Adrenal gland (tissue), 12 donors: ENCODE results near the gene KATNB1. TPM values are rescaled to one million over a fixed set of nuclear protein-coding genes. Genes with fewer than 3 reads are reported as not detected.

Experiments used
- DNase-seq, 7 donors: peaks; one replicate each; pipeline ENCODE4 v3.0.0-alpha.2; 2019 to 2020
- H3K27ac ChIP-seq, 5 donors: fragments of 200-600 bp; sonication (generic) in 4 of 5; 1 replicate in 3 of 5; 2 replicates in 2 of 5; pipeline versions ENCODE4 v1.5.1 to v1.8.0; 2016 to 2020; ENCODE audit warnings: mild to moderate bottlenecking in 1 of 5
- H3K27me3 ChIP-seq: fragments of 200-600 bp; 2 replicates; pipeline ENCODE4 v1.8.0; 2021
- H3K36me3 ChIP-seq, 2 donors: fragments of 200-600 bp; replicated peaks in 1 of 2; 1 replicate in 1 of 2; 2 replicates in 1 of 2; pipeline versions ENCODE4 v1.5.1 to v1.8.0; 2018 to 2022
- H3K4me1 ChIP-seq, 2 donors: fragments of 200-600 bp; replicated peaks in 1 of 2; 1 replicate in 1 of 2; 2 replicates in 1 of 2; pipeline versions ENCODE4 v1.5.1 to v1.8.0; 2018 to 2021
- H3K4me3 ChIP-seq, 4 donors: fragments of 200-600 bp; sonication (generic) in 3 of 4; one replicate each; pipeline ENCODE4 v1.5.1; 2016 to 2018
- H3K9me3 ChIP-seq, 3 donors: fragments of 200-600 bp; sonication (generic) in 1 of 3; replicated peaks in 1 of 3; 1 replicate in 2 of 3; 2 replicates in 1 of 3; pipeline versions ENCODE4 v1.5.1 to v1.8.0; 2016 to 2021
- POLR2A ChIP-seq, 2 donors: fragments of 450-650 bp; IDR thresholded peaks; one replicate each; pipeline ENCODE4 v1.6.1; 2017; ENCODE audit warnings: antibody characterized with exemption in 2 of 2, mild to moderate bottlenecking in 2 of 2, moderate library complexity in 1 of 2
- WGBS, 4 donors: extraction: QIAGEN DNeasy Blood & Tissue Kit in 2 of 4; methylation state at CpG; one replicate each; pipeline versions ENCODE4 v1.1.5 to v1.1.7; 2013 to 2017; 5-methylcytosine and 5-hydroxymethylcytosine counted together
- intact Hi-C, 2 donors: fragments of 100-400 bp; cut with DNase I; formaldehyde crosslinking; loops; one replicate each; pipeline versions ENCODE4 v1.14.1 to v1.15.0; 2022 to 2023
- polyA plus RNA-seq, 3 donors: library from polyadenylated mRNA; stranded (reverse); fragments of 200-250 nt in 2 of 3; fragments of 350-450 nt in 1 of 3; fragmentation: Illumina TruSeq in 1 of 3; extraction: RNeasy Lipid Tissue Mini Kit (QIAGEN cat#74804) in 1 of 3; gene quantifications; one replicate each; pipeline ENCODE4 v1.2.3, GENCODE V29; 2013 to 2014
- total RNA-seq, 9 donors: library from RNA; depleted of rRNA in 4 of 9; stranded (reverse); fragments of >200 nt in 4 of 9; fragments of 120-200 nt in 1 of 9; fragmentation: NEBNext Ultra II Directional in 1 of 9; extraction: Animal tissue kit (Norgen Biotek cat#: 25700) in 1 of 9; gene quantifications; one replicate each; pipeline versions ENCODE4 v1.1.0 to v1.2.4, GENCODE V29; 2013 to 2023
- TF ChIP-seq, protein P1 (sequence below), 6 experiments: fragments of 450-650 bp in 4 of 6; fragments of 200-600 bp in 2 of 6; sonication (generic) in 1 of 6; IDR thresholded peaks; 1 replicate in 5 of 6; 2 replicates in 1 of 6; pipeline versions ENCODE4 v1.5.1 to v1.8.0; 2016 to 2021; ENCODE audit warnings: antibody characterized with exemption in 6 of 6, mild to moderate bottlenecking in 2 of 6, moderate library complexity in 1 of 6
- donor health status: healthy with polysubstance abuse.
- donor health status: Bipolar disorder and iron deficiency.
- donor health status: DM: yes; HTN: yes; CAD: no.
- donor health status: DM: no; HTN: no; CAD: no.
- donor health status: DM: no; HTN: no; CAD: no.
- donor health status: DM: yes; HTN: yes; CAD: no.

The KATNB1 gene
- total and polyA plus RNA-seq, 12 donors, result 12.9 to 85.6 (median 21.0) TPM

DNA sequence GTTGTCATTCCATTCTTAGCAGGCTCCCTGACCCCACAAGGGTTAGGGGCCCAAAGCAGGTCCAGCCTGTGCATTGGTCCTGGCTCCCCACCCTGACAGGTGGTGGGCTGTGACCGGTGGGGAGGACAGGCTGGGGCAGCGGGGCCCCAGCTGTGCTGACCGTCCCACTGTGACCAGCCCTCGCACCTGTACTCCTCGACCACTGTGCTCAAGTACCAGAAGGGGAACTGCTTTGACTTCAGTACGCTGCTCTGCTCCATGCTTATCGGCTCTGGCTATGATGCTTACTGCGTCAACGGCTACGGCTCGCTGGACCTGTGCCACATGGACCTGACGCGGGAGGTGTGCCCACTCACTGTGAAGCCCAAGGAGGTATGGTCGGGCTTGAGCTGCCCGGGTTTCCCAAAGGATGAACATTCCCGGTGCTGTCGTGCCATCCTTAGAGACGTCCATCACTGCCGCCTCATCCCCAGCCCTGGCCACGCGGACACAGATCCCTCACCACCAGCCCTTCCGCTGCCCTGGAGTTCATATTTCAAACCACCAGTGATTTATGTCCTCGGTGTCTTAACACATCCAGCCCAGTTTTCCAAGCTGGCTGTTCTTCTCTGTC, 33.7 kb upstream of the KATNB1 start:
- intact Hi-C loops, result no loop called here
- Histone ChIP-seq H3K9me3 (no peaks in the 10 kb centered on the region), H3K27ac (peak overlapping the region in 2 of 5 donors; percentile 55 to 58), H3K4me1 (peaks cover 13% of the 10 kb centered on the region in 2 donors), H3K36me3 (no peaks in the 10 kb centered on the region), H3K4me3 (no peak overlapping the region), H3K27me3 (no peaks in the 10 kb centered on the region)
- 38 to 71% (median 55%) methylated on average over 8 to 23 of the region's 23 CpGs for WGBS, 4 donors
- no peak for TF ChIP-seq POLR2A (IDR thresholded peaks at IDR 0.05)
- DNase-seq, result peak in 6 of 7 donors; percentile 44 to 66 (median 61)

DNA sequence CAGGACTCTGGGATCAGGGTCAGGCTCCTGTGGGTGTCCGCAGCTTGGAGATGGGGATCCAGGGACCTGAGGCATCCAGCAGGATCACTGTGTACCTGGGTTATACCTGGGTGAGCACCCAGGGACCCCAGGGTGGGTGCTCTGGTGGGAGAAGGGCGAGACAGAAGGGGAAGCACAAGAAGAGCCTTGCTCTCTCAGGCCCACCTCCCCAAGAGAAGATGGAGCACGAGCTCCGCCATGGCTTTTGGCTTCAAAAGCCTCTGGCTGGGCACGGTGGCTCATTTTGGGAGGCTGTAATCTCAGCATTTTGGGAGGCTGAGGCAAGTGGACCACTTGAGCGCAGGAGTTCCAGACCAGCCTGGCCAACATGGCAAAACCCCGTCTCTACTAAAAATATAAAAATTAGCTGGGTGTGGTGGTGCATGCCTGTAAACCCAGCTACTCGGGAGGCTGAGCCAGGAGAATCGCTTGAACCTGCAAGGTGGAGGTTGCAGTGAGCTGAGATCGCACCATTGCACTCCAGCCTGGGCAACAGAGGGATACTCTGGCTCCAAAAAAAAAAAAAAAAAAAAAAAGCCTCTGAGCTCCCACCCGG, 32.1 kb upstream of the KATNB1 start:
- no peaks in the 10 kb centered on the region for H3K36me3 ChIP-seq
- TF ChIP-seq, protein P1, sequence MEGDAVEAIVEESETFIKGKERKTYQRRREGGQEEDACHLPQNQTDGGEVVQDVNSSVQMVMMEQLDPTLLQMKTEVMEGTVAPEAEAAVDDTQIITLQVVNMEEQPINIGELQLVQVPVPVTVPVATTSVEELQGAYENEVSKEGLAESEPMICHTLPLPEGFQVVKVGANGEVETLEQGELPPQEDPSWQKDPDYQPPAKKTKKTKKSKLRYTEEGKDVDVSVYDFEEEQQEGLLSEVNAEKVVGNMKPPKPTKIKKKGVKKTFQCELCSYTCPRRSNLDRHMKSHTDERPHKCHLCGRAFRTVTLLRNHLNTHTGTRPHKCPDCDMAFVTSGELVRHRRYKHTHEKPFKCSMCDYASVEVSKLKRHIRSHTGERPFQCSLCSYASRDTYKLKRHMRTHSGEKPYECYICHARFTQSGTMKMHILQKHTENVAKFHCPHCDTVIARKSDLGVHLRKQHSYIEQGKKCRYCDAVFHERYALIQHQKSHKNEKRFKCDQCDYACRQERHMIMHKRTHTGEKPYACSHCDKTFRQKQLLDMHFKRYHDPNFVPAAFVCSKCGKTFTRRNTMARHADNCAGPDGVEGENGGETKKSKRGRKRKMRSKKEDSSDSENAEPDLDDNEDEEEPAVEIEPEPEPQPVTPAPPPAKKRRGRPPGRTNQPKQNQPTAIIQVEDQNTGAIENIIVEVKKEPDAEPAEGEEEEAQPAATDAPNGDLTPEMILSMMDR (IDR thresholded peaks at IDR 0.05), result no peak
- WGBS, 4 donors, result 92 to 97% (median 95%) methylated on average over 8 to 11 of the region's 11 CpGs
- no peak overlapping the region for H3K4me3 ChIP-seq
- H3K27ac ChIP-seq, result no peak overlapping the region
- H3K9me3 ChIP-seq, result no peaks in the 10 kb centered on the region
- H3K27me3 ChIP-seq, result no peaks in the 10 kb centered on the region
- intact Hi-C loops, result no loop called here
- H3K4me1 ChIP-seq, result peaks cover 13% of the 10 kb centered on the region in 2 donors
- DNase-seq, result no peak

DNA sequence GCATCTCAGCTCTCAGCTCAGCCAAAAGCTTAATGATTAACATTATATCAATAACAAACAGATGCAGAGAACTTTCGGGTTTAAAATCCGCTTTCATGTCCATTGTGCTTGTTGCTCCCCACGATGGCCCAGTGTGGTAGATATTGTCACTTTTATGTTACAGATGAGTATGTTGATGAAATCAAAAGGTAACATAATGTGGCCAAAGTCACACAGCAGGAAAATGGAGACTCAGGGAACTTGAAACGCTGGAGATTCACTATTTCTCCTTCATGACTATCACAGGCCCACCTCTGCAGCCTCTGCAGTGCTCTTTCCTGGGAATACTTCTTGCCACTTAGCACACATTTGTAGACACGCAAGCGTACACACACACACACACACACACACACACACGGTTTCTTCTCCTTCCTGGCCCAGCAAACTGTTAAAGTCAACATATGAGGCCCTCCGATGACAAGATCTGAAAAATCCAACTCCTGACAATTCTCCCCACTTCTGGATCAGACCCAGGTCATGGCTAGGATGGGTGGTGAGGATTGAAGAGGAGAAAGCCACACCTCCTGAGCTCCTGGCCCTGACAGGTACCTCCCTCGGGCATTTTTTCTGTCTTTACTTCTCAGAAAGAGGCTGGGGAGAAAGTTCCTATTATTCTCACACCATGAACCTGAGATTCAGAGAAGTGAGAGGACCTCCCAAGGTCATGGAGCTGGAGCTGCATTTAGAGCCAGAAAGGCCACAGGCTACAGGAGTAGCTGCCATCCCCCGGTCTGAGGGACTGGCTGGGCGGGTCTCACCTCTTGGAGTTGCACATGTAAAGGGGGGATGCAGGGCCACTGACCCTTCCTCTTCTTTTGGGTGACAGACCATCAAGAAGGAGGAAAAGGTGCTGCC, 31.3 kb upstream of the KATNB1 start:
- no peaks in the 10 kb centered on the region for H3K27me3 ChIP-seq
- H3K27ac ChIP-seq, result no peak overlapping the region
- no peak for DNase-seq
- H3K36me3 ChIP-seq, result no peaks in the 10 kb centered on the region
- WGBS, 4 donors, result 78 to 86% (median 85%) methylated on average over 11 of the region's 11 CpGs
- no peaks in the 10 kb centered on the region for H3K9me3 ChIP-seq
- no peak for TF ChIP-seq POLR2A (IDR thresholded peaks at IDR 0.05)
- TF ChIP-seq, protein P1 (IDR thresholded peaks at IDR 0.05), result no peak
- H3K4me3 ChIP-seq, result no peak overlapping the region
- intact Hi-C loops, result no loop called here
- H3K4me1 ChIP-seq, result peaks cover 13% of the 10 kb centered on the region in 2 donors

DNA sequence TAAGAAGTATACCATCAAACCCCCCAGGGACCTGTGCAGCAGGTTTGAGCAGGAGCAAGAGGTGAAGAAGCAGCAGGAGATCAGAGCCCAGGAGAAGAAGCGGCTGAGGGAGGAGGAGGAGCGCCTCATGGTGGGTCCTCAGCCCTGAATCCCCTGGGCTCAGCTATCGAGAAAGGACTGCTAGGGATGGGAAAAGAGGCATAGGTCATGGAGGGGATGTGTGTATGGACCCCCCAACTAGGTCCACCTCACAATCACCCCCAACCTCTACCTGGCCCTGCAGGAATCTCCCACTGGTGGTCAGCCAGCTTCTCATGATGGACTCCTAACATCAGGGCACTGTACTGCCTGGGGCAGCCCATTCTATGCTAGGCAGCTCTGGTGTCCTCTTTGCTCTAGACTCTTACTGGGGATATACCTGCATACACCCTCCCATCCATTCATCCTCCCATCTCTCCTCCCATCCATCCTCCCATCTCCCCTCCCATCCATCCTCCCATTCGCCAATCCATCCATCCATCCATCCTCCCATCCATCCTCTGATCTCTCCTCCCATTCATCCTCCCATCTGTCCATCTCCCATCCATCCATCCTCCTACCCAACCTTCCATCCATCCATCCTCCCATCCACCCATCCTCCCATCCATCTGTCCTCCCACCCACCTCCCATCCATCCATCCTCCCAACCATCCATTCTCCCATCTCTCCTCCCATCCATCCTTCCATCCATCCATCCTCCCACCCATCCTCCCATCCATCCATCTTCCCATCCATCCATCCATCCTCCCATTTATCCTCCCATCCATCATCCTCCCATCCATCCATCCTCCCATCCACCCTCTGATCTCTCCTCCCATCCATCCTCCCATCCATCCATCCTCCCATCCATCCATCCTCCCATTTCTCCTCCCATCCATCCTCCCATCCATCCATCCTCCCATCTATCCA, 30.4 kb upstream of the KATNB1 start:
- peaks cover 13% of the 10 kb centered on the region in 2 donors for H3K4me1 ChIP-seq
- no peak for DNase-seq

More for the DNA sequence above, 30.4 kb upstream of the KATNB1 start:
- H3K4me3 ChIP-seq, result no peak overlapping the region
- no peaks in the 10 kb centered on the region for H3K27me3 ChIP-seq
- intact Hi-C loops, result no loop called here
- TF ChIP-seq, protein P1 (IDR thresholded peaks at IDR 0.05), result no peak
- no peak for TF ChIP-seq POLR2A (IDR thresholded peaks at IDR 0.05)
- H3K36me3 ChIP-seq, result no peaks in the 10 kb centered on the region
- WGBS, 4 donors, result 90 to 97% (median 93%) methylated on average over 4 of the region's 4 CpGs
- no peak overlapping the region for H3K27ac ChIP-seq
- no peaks in the 10 kb centered on the region for H3K9me3 ChIP-seq
